Measurements from ENCODE around the gene RPS6KA1. TPM values are rescaled to one million over a fixed set of nuclear protein-coding genes. Genes with fewer than 3 reads are reported as not detected.

RPS6KA1 gene
- total and polyA plus RNA-seq, 2 of the 8 experiments (the other 6 are each of a cell fraction or from before 2014, with no cell fraction given) = 44.3 to 55.0 TPM

DNA sequence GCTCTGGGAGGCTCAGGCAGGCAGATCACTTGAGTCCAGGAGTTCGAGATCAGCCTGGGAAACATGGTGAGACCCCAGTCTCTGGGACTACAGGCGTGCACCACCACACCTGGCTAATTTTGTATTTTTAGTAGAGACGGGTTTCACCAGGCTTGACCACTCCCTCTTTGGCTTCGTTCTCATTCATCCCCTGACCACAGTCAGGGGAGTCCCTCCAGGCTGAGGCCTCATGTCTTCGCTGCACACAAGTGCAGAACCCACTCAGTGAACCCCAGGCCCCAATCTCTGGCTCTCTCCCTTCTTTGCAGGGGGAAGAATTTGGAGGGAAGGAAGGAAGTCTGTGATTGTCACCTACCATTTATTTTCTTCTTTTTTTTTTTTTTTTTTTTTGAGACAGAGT is 9.2 kb upstream of the RPS6KA1 start:
- CTCF ChIA-PET (ENCODE audit: partially characterized antibody) = interaction anchor here (1.1 to 2.0 kb wide), 2 partner anchors 18 to 21 kb away, joined by 7 to 8 read pairs; no protein-coding TSS in a partner anchor
- Histone ChIP-seq H2BK5ac (ENCODE audit: low read depth, low read length) (no peak overlapping the region), H4K8ac (ENCODE audit: extremely low read depth, insufficient read depth, low read length) (no peak overlapping the region), H3K18ac (ENCODE audit: extremely low read depth, low read length) (no peak overlapping the region), H3K36me3 (ENCODE audit: control insufficient read depth in 2 of 4, insufficient read depth in 4 of 4, low read length in 3 of 4) (no peaks in the 10 kb centered on the region), H3K9ac (replicated peaks in 1 of 4; ENCODE audit: extremely low read depth in 1 of 4, low read depth in 3 of 4, low read length in 3 of 4) (no peak overlapping the region), H3K27me3 (replicated peaks in 1 of 4; ENCODE audit: control insufficient read depth in 3 of 4, extremely low read depth in 1 of 4, insufficient read depth in 3 of 4, low read length in 3 of 4) (no peaks in the 10 kb centered on the region; a peak in 1 of 7 replicates), H2BK12ac (ENCODE audit: low read depth, low read length) (no peak overlapping the region), H3K79me1 (ENCODE audit: low read depth, low read length) (no peaks in the 10 kb centered on the region), H2BK120ac (replicated peaks; ENCODE audit: low read depth, low read length) (no peak overlapping the region), H4K20me1 (replicated peaks in 1 of 2; ENCODE audit: control insufficient read depth in 1 of 2, insufficient read depth in 2 of 2, low read length in 2 of 2) (no peaks in the 10 kb centered on the region), H4K91ac (replicated peaks; ENCODE audit: insufficient read length, low read length) (no peak overlapping the region), H3K4me1 (replicated peaks in 1 of 4; ENCODE audit: control insufficient read depth in 3 of 4, insufficient read depth in 4 of 4, low read length in 3 of 4) (peaks cover 0 to 3% (median 0%) of the 10 kb centered on the region in 4 experiments; a peak in 1 of 7 replicates), H2BK20ac (ENCODE audit: low read length) (no peak overlapping the region), H3K4ac (replicated peaks; ENCODE audit: insufficient read length, low read depth, low read length) (no peak overlapping the region), H3K27ac (ENCODE audit: low read depth, low read length) (no peak overlapping the region), H2AK5ac (ENCODE audit: low read depth, low read length) (no peak overlapping the region), H4K5ac (ENCODE audit: insufficient read length, low read depth, low read length) (no peak overlapping the region), H2BK15ac (ENCODE audit: low read length) (no peak overlapping the region), H3K4me2 (ENCODE audit: insufficient read depth in 1 of 2, low read depth in 2 of 2, low read length in 2 of 2) (no peak overlapping the region), H3K9me3 (ENCODE audit: insufficient read depth in 2 of 2, low read depth in 1 of 2, low read length in 1 of 2) (no peaks in the 10 kb centered on the region), H3K23ac (ENCODE audit: insufficient read length) (no peak overlapping the region), H2AFZ (ENCODE audit: low read length) (no peak overlapping the region), H3K79me2 (ENCODE audit: control insufficient read depth in 1 of 2, insufficient read depth in 2 of 2, low read length in 2 of 2) (no peaks in the 10 kb centered on the region), H3K56ac (replicated peaks; ENCODE audit: insufficient read length, low read depth, low read length) (no peak overlapping the region), H3K23me2 (ENCODE audit: low read depth, low read length) (no peaks in the 10 kb centered on the region), H3K14ac (ENCODE audit: insufficient read length) (no peak overlapping the region), H3K4me3 (ENCODE audit: extremely low read depth in 1 of 4, insufficient read depth in 2 of 4, low read depth in 3 of 4, low read length in 4 of 4) (no peak overlapping the region)
- WGBS, 2 experiments (ENCODE audit: extremely low coverage in 1 of 2, insufficient coverage in 1 of 2, insufficient read length in 1 of 2, insufficient replicate concordance in 2 of 2, low coverage in 1 of 2, low lambda C conversion rate in 2 of 2, missing lambda C conversion rate in 1 of 2) = 84% methylated on average over 5 of the region's 5 CpGs; no CpG with 5 or more reads in 1 of the 2 experiments
- no peak for FAIRE-seq
- DNase-seq (ENCODE audit: low read depth in 1 of 2, low spot score in 2 of 2) = no peak
- POLR2A ChIA-PET (ENCODE audit: partially characterized antibody) = interaction anchor here (1.2 kb wide), 1 partner anchor 11 kb away, joined by 3 read pairs; no protein-coding TSS in a partner anchor
- TF ChIP-seq HDAC2 (IDR thresholded peaks at IDR 0.05; ENCODE audit: borderline replicate concordance in 1 of 2, low read depth in 2 of 2, low read length in 2 of 2) (no peak), CHD1 (IDR thresholded peaks at IDR 0.05; ENCODE audit: low read depth, low read length) (no peak), TCF12 (IDR thresholded peaks at IDR 0.05; ENCODE audit: low read depth, low read length) (no peak), SP4 (IDR thresholded peaks at IDR 0.05; ENCODE audit: low read length) (no peak), CEBPB (IDR thresholded peaks at IDR 0.05; ENCODE audit: low read depth, low read length) (no peak), BRCA1 (IDR thresholded peaks at IDR 0.05; ENCODE audit: low read depth, low read length) (no peak), CHD2 (IDR thresholded peaks at IDR 0.05; ENCODE audit: low read length) (no peak), SRF (IDR thresholded peaks at IDR 0.05; ENCODE audit: low read depth, low read length) (no peak), TBP (IDR thresholded peaks at IDR 0.05; ENCODE audit: low read depth, low read length) (no peak), SP1 (IDR thresholded peaks at IDR 0.05; ENCODE audit: low read depth, low read length) (no peak), SAP30 (IDR thresholded peaks at IDR 0.05; ENCODE audit: insufficient read depth, insufficient replicate concordance, low read length) (no peak), POLR2AphosphoS5 (IDR thresholded peaks at IDR 0.05; ENCODE audit: low read depth, low read length) (no peak), SIRT6 (IDR thresholded peaks at IDR 0.05; ENCODE audit: low read length) (no peak), GTF2F1 (IDR thresholded peaks at IDR 0.05; ENCODE audit: borderline replicate concordance, low read depth, low read length) (no peak), EZH2 (IDR thresholded peaks at IDR 0.05; ENCODE audit: low read depth, low read length, severe bottlenecking) (no peak), KDM1A (IDR thresholded peaks at IDR 0.05; ENCODE audit: borderline replicate concordance, low read length) (no peak)

Data from H1 (cell line).